Heart left ventricle (tissue), 16 donors: ENCODE results near the gene SNRPD3. TPM values are rescaled to one million over a fixed set of nuclear protein-coding genes. Genes with fewer than 3 reads are reported as not detected.
A peak's percentile ranks its signal among the peaks of the same experiment; 100 is the strongest.
"Not testable (repeated sequence)": the region's sequence is repeated elsewhere in the genome, so short reads cannot be mapped to it uniquely, and the experiment has no call there.

ENCODE experiments used
- ATAC-seq, 4 donors: fragments of 200-7000 bp; cut with Tn5 transposase; one replicate each; pipeline ENCODE4 v1.9.1; 2020 to 2022; ENCODE audit warnings: moderate library complexity in 4 of 4, mild to moderate bottlenecking in 3 of 4, moderate number of reproducible peaks in 1 of 4
- DNase-seq, 5 donors: peaks; one replicate each; pipeline ENCODE4 v3.0.0-alpha.2; 2020
- H3K27ac ChIP-seq, 12 donors: fragments of 200-600 bp; sonication (generic) in 4 of 12; one replicate each; pipeline versions ENCODE4 v1.5.0 to v1.8.0; 2016 to 2022; ENCODE audit warnings: mild to moderate bottlenecking in 2 of 12
- H3K27me3 ChIP-seq, 9 donors: fragments of 200-600 bp; sonication (generic) in 2 of 9; one replicate each; pipeline versions ENCODE4 v1.5.1 to v1.8.0; 2016 to 2022; ENCODE audit warnings: mild to moderate bottlenecking in 3 of 9
- H3K36me3 ChIP-seq, 9 donors: fragments of 200-600 bp; sonication (generic) in 2 of 9; one replicate each; pipeline versions ENCODE4 v1.5.0 to v1.8.0; 2018 to 2022; ENCODE audit warnings: mild to moderate bottlenecking in 2 of 9
- H3K4me1 ChIP-seq, 12 donors: fragments of 200-600 bp; sonication (generic) in 4 of 12; one replicate each; pipeline versions ENCODE4 v1.5.0 to v1.8.0; 2016 to 2022; ENCODE audit warnings: mild to moderate bottlenecking in 3 of 12
- H3K4me3 ChIP-seq, 12 donors: fragments of 200-600 bp; sonication (generic) in 4 of 12; one replicate each; pipeline versions ENCODE4 v1.5.0 to v1.8.0; 2017 to 2022; ENCODE audit warnings: mild to moderate bottlenecking in 9 of 12, moderate library complexity in 4 of 12
- H3K9me3 ChIP-seq, 12 donors: fragments of 200-600 bp; sonication (generic) in 4 of 12; one replicate each; pipeline versions ENCODE4 v1.5.0 to v1.8.0; 2016 to 2022; ENCODE audit warnings: mild to moderate bottlenecking in 1 of 12
- CTCF ChIP-seq, 12 donors: fragments of 200-600 bp; sonication (generic) in 4 of 12; IDR thresholded peaks; one replicate each; pipeline versions ENCODE4 v1.5.0 to v1.8.0; 2018 to 2022; ENCODE audit warnings: antibody characterized with exemption in 12 of 12, mild to moderate bottlenecking in 5 of 12
- POLR2A ChIP-seq, 2 donors: fragments of 450-650 bp; IDR thresholded peaks; one replicate each; pipeline ENCODE4 v1.6.1; 2017; ENCODE audit warnings: antibody characterized with exemption in 2 of 2, mild to moderate bottlenecking in 2 of 2, moderate library complexity in 2 of 2
- WGBS, 4 donors: extraction: QIAGEN DNeasy Blood & Tissue Kit in 2 of 4; methylation state at CpG; one replicate each; pipeline versions ENCODE4 v1.1.5 to v1.1.7; 2013 to 2018; 5-methylcytosine and 5-hydroxymethylcytosine counted together
- intact Hi-C, 10 donors: fragments of 100-400 bp; cut with DNase I; formaldehyde crosslinking; loops; one replicate each; pipeline versions ENCODE4 v1.11.1 to v1.14.2; 2022
- polyA plus RNA-seq, 2 donors: library from polyadenylated mRNA; stranded (reverse); fragments of 200-250 nt; gene quantifications; one replicate each; pipeline ENCODE4 v1.2.3, GENCODE V29; 2013
- total RNA-seq, 9 donors: library from RNA; depleted of rRNA in 2 of 9; stranded (reverse); fragments of >200 nt in 2 of 9; fragmentation: NEBNext Ultra II Directional in 3 of 9; extraction: Animal tissue kit (Norgen Biotek cat#: 25700) in 3 of 9; gene quantifications; one replicate each; pipeline versions ENCODE4 v1.1.0 to v1.2.4, GENCODE V29; 2016 to 2023
- donor health status: ischemic (EF 13 %, LVEDD 7.1; RV severe dilation, severe dysfunction).
- donor health status: healthy with polysubstance abuse.
- donor health status: DM: no; HTN: yes; CAD: no.
- donor health status: DM: no; HTN: no; CAD: no.
- donor health status: ischemic (EF 25% LVEDD 6.9; RV normal size, moderate dysfunction).
- donor health status: ischemic (EF 25% LVEDD 5.7; RV mildly dilated, moderate dysfunction).
- donor health status: healthy.
- donor health status: DM: yes; HTN: yes; CAD: no.
- donor health status: ischemic (EF 35%, LVEDD 5.7; RV mildly dilated, moderate dysfunction).
- donor health status: nonischemic (EF 11% LVEDD 7.7; RV severe dilation, severe dysfunction).
- donor health status: DM: yes; HTN: yes; CAD: no.
- donor health status: PGD.
- donor health status: ischemic (EF 29% LVEDD 5.4; RV normal size, mild dysfunction).
- donor health status: nonischemic (EF 23%, LVEDD 6.1; RV moderate dilation, normal function).

Gene SNRPD3
- total and polyA plus RNA-seq, 11 donors, result 64.8 to 227 (median 74.1) TPM

- H3K4me3 ChIP-seq, result peak within 1 kb of the TSS; percentile 44 to 86 (median 66)
- DNase-seq, result peak; percentile 88 to 94 (median 93)
- ATAC-seq, result peak; percentile 90 to 96 (median 94)
- H3K27me3 ChIP-seq, result no peaks in the 10 kb centered on the region
- 5 to 12% (median 7%) methylated on average over 26 to 72 of the region's 72 CpGs for WGBS, 4 donors
- H3K27ac ChIP-seq, result peak within 1 kb of the TSS; percentile 21 to 88 (median 64)
- peaks cover 0 to 12% (median 5%) of the 10 kb centered on the region in 9 donors for H3K36me3 ChIP-seq
- TF ChIP-seq CTCF (IDR thresholded peaks at IDR 0.05), result no peak
- peak in 1 of 2 donors; percentile 41 for TF ChIP-seq POLR2A (IDR thresholded peaks at IDR 0.05)
- peaks cover 0 to 18% (median 4%) of the 10 kb centered on the region in 12 donors for H3K4me1 ChIP-seq
- H3K9me3 ChIP-seq, result no peaks in the 10 kb centered on the region
- intact Hi-C loops, result no loop called here
Measured at GRCh38 chr22:24592851-24593558, 37.2 kb downstream of the SNRPD3 start, which contains the start of gene LRRC75B. Gene LRRC75B (minus strand): TSS chr22:24593073. CDS start chr22:24593039, 34 bp downstream.

- H3K27me3 ChIP-seq, H3K9me3 ChIP-seq, H3K36me3 ChIP-seq, intact Hi-C loops, ATAC-seq, DNase-seq: not testable (repeated sequence)
- whole genome bisulfite sequencing, 4 donors, result 95 to 97% (median 96%) methylated on average over 10 of the region's 10 CpGs
- Histone ChIP-seq H3K27ac (peak overlapping the region in 10 of 12 donors; percentile 32 to 88 (median 62)), H3K4me3 (peak overlapping the region in 11 of 12 donors; percentile 56 to 86 (median 67)), H3K4me1 (peaks cover 0 to 18% (median 4%) of the 10 kb centered on the region in 12 donors)
Measured at GRCh38 chr22:24593559-24593835, 37.7 kb downstream of the SNRPD3 start.

GRCh38 chr22:24593836-24594568 lies 38.2 kb downstream of the SNRPD3 start:
- peaks cover 0 to 18% (median 4%) of the 10 kb centered on the region in 12 donors for H3K4me1 ChIP-seq
- H3K36me3 ChIP-seq, result peaks cover 0 to 6% (median 0%) of the 10 kb centered on the region in 9 donors
- peak overlapping the region in 1 of 12 donors; percentile 65 for H3K4me3 ChIP-seq
- DNase-seq (no peak), ATAC-seq (no peak)
- TF ChIP-seq CTCF (IDR thresholded peaks at IDR 0.05) (no peak), POLR2A (IDR thresholded peaks at IDR 0.05) (no peak)
- no peaks in the 10 kb centered on the region for H3K9me3 ChIP-seq
- WGBS, 4 donors, result 80 to 93% (median 82%) methylated on average over 12 to 16 of the region's 16 CpGs
- peak overlapping the region in 3 of 12 donors; percentile 36 to 88 (median 59) for H3K27ac ChIP-seq
- intact Hi-C loops, result no loop called here
- H3K27me3 ChIP-seq, result no peaks in the 10 kb centered on the region

DNA sequence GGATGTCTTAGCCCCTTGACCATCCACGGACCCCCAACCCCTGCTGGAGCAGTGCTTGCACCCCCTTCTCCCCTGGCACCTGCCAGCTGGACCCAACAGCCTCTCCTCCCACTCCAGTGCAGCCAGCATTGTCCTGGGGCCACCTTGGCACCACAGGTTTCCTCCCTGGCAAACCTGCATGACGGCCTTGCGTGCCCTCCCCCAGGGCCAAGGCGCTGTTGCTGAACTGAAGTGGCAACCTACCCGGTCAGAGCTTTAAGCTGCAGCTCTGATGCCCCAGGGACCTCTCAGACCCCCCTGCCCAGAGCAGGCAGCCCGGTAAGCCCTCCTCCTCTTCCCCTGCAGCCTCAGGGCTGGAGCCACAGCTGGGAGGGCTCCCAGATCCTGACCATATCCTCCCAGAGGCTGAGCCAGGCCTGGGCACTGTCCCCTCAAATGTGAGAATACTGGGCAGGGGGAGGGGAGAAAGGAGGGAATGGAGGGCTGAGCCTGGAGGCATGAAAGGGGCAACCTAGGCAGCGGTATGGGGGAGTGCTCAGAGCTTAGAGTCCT lies 38.8 kb downstream of the SNRPD3 start:
- no peaks in the 10 kb centered on the region for H3K9me3 ChIP-seq
- H3K36me3 ChIP-seq, result peaks cover 0 to under 1% (median 0%) of the 10 kb centered on the region in 9 donors
- intact Hi-C loops, result no loop called here
- no peak for ATAC-seq
- H3K4me1 ChIP-seq, result peaks cover 0 to 18% (median 4%) of the 10 kb centered on the region in 12 donors
- no peak for DNase-seq
- no peak overlapping the region for H3K4me3 ChIP-seq
- H3K27ac ChIP-seq, result no peak overlapping the region
- 85 to 93% (median 88%) methylated on average over 6 to 7 of the region's 7 CpGs for WGBS, 4 donors
- H3K27me3 ChIP-seq, result no peaks in the 10 kb centered on the region
- no peak for TF ChIP-seq POLR2A (IDR thresholded peaks at IDR 0.05)
- no peak for TF ChIP-seq CTCF (IDR thresholded peaks at IDR 0.05)
